Measurements from ENCODE around the gene CLCN1.
A peak's percentile ranks its signal among the peaks of the same experiment; 100 is the strongest.

Gene CLCN1

GRCh38 chr7:143314127-143314526, 1.8 kb upstream of the CLCN1 start:
- ATAC-seq (no peak), DNase-seq (no peak)
- no peaks in the 10 kb centered on the region for H3K27me3 Mint-ChIP-seq
- H3K9me3 Mint-ChIP-seq, result no peaks in the 10 kb centered on the region
- no peak overlapping the region for H3K4me3 Mint-ChIP-seq
- no peak overlapping the region for H3K27ac Mint-ChIP-seq
- H3K4me1 Mint-ChIP-seq, result peaks cover 20% of the 10 kb centered on the region

- Mint-ChIP-seq H3K27me3 (no peaks in the 10 kb centered on the region), H3K9me3 (no peaks in the 10 kb centered on the region), H3K4me3 (no peak overlapping the region), H3K4me1 (no peaks in the 10 kb centered on the region), H3K27ac (no peak overlapping the region)
- DNase-seq (no peak), ATAC-seq (no peak)
Observed at GRCh38 chr7:143316492-143316891, 581 bp downstream of the CLCN1 start.

GRCh38 chr7:143318661-143319060, 2.8 kb downstream of the CLCN1 start:
- no peaks in the 10 kb centered on the region for H3K27me3 Mint-ChIP-seq
- no peaks in the 10 kb centered on the region for H3K9me3 Mint-ChIP-seq
- no peak for ATAC-seq
- peak overlapping the region in 1 of 2 donors; percentile 44 for H3K27ac Mint-ChIP-seq
- no peaks in the 10 kb centered on the region for H3K4me1 Mint-ChIP-seq
- DNase-seq, result no peak
- no peak overlapping the region for H3K4me3 Mint-ChIP-seq

- DNase-seq (no peak), ATAC-seq (no peak)
- Mint-ChIP-seq H3K4me3 (no peak overlapping the region), H3K27me3 (no peaks in the 10 kb centered on the region), H3K4me1 (no peaks in the 10 kb centered on the region), H3K27ac (no peak overlapping the region), H3K9me3 (no peaks in the 10 kb centered on the region)
Observed at GRCh38 chr7:143320620-143321019, 4.7 kb downstream of the CLCN1 start.

GRCh38 chr7:143321242-143321641, 5.3 kb downstream of the CLCN1 start:
- Mint-ChIP-seq H3K9me3 (no peaks in the 10 kb centered on the region), H3K4me1 (no peaks in the 10 kb centered on the region), H3K4me3 (no peak overlapping the region), H3K27me3 (no peaks in the 10 kb centered on the region), H3K27ac (peak overlapping the region in 1 of 2 donors; percentile 70)
- ATAC-seq (no peak), DNase-seq (no peak)

- DNase-seq (no peak), ATAC-seq (peak; percentile 44)
- no peaks in the 10 kb centered on the region for H3K9me3 Mint-ChIP-seq
- no peaks in the 10 kb centered on the region for H3K4me1 Mint-ChIP-seq
- H3K4me3 Mint-ChIP-seq, result no peak overlapping the region
- no peak overlapping the region for H3K27ac Mint-ChIP-seq
- no peaks in the 10 kb centered on the region for H3K27me3 Mint-ChIP-seq
Observed at GRCh38 chr7:143321734-143322133, 5.8 kb downstream of the CLCN1 start.

GRCh38 chr7:143322760-143323633, 7.1 kb downstream of the CLCN1 start:
- ATAC-seq (peak; percentile 13), DNase-seq (no peak)
- no peaks in the 10 kb centered on the region for H3K4me1 Mint-ChIP-seq

GRCh38 chr7:143323653-143324052, 7.7 kb downstream of the CLCN1 start:
- Mint-ChIP-seq H3K4me3 (no peak overlapping the region), H3K27me3 (no peaks in the 10 kb centered on the region), H3K27ac (no peak overlapping the region), H3K9me3 (no peaks in the 10 kb centered on the region), H3K4me1 (no peaks in the 10 kb centered on the region)
- DNase-seq (no peak), ATAC-seq (peak; percentile 17)

More at GRCh38 chr7:143322760-143323633, 7.1 kb downstream of the CLCN1 start:
- no peak overlapping the region for H3K27ac Mint-ChIP-seq
- no peaks in the 10 kb centered on the region for H3K27me3 Mint-ChIP-seq
- no peaks in the 10 kb centered on the region for H3K9me3 Mint-ChIP-seq
- no peak overlapping the region for H3K4me3 Mint-ChIP-seq

- H3K27me3 Mint-ChIP-seq, result no peaks in the 10 kb centered on the region
- no peak overlapping the region for H3K4me3 Mint-ChIP-seq
- ATAC-seq (no peak), DNase-seq (no peak)
- no peaks in the 10 kb centered on the region for H3K9me3 Mint-ChIP-seq
- no peak overlapping the region for H3K27ac Mint-ChIP-seq
- no peaks in the 10 kb centered on the region for H3K4me1 Mint-ChIP-seq
Observed at GRCh38 chr7:143325240-143325639, 9.3 kb downstream of the CLCN1 start.

- Mint-ChIP-seq H3K27ac (no peak overlapping the region), H3K4me3 (no peak overlapping the region), H3K4me1 (no peaks in the 10 kb centered on the region), H3K27me3 (no peaks in the 10 kb centered on the region), H3K9me3 (no peaks in the 10 kb centered on the region)
- no peak for ATAC-seq
- no peak for DNase-seq
Observed at GRCh38 chr7:143327903-143328302, 12.0 kb downstream of the CLCN1 start.

- H3K27ac Mint-ChIP-seq, result no peak overlapping the region
Observed at GRCh38 chr7:143329471-143330170, 13.7 kb downstream of the CLCN1 start.

GRCh38 chr7:143331179-143331801, 15.4 kb downstream of the CLCN1 start:
- H3K27ac Mint-ChIP-seq, result no peak overlapping the region
- H3K27me3 Mint-ChIP-seq, result no peaks in the 10 kb centered on the region
- DNase-seq, result no peak
- no peaks in the 10 kb centered on the region for H3K4me1 Mint-ChIP-seq
- H3K4me3 Mint-ChIP-seq, result no peak overlapping the region
- no peaks in the 10 kb centered on the region for H3K9me3 Mint-ChIP-seq
- no peak for ATAC-seq

More at GRCh38 chr7:143329471-143330170, 13.7 kb downstream of the CLCN1 start:
- no peak overlapping the region for H3K4me3 Mint-ChIP-seq
- DNase-seq (no peak), ATAC-seq (no peak)
- no peaks in the 10 kb centered on the region for H3K27me3 Mint-ChIP-seq
- no peaks in the 10 kb centered on the region for H3K9me3 Mint-ChIP-seq
- no peaks in the 10 kb centered on the region for H3K4me1 Mint-ChIP-seq

GRCh38 chr7:143334244-143334643, 18.3 kb downstream of the CLCN1 start:
- no peaks in the 10 kb centered on the region for H3K4me1 Mint-ChIP-seq
- no peak for ATAC-seq
- no peaks in the 10 kb centered on the region for H3K9me3 Mint-ChIP-seq
- DNase-seq, result no peak
- H3K27me3 Mint-ChIP-seq, result no peaks in the 10 kb centered on the region
- no peak overlapping the region for H3K4me3 Mint-ChIP-seq
- H3K27ac Mint-ChIP-seq, result peak overlapping the region in 1 of 2 donors; percentile 21

- DNase-seq (no peak), ATAC-seq (no peak)
- Mint-ChIP-seq H3K4me1 (no peaks in the 10 kb centered on the region), H3K4me3 (no peak overlapping the region), H3K27ac (no peak overlapping the region), H3K27me3 (no peaks in the 10 kb centered on the region), H3K9me3 (no peaks in the 10 kb centered on the region)
Observed at GRCh38 chr7:143337216-143337615, 21.3 kb downstream of the CLCN1 start.

- Mint-ChIP-seq H3K27me3 (peaks cover 15% of the 10 kb centered on the region), H3K4me3 (no peak overlapping the region), H3K27ac (no peak overlapping the region), H3K4me1 (peaks cover 9% of the 10 kb centered on the region), H3K9me3 (no peaks in the 10 kb centered on the region)
- no peak for DNase-seq
- no peak for ATAC-seq
Observed at GRCh38 chr7:143341842-143342241, 25.9 kb downstream of the CLCN1 start.

- Mint-ChIP-seq H3K4me3 (no peak overlapping the region), H3K27ac (peak overlapping the region in 1 of 2 donors; percentile 70), H3K27me3 (peaks cover 18% of the 10 kb centered on the region), H3K4me1 (peaks cover 9% of the 10 kb centered on the region), H3K9me3 (no peaks in the 10 kb centered on the region)
- DNase-seq (no peak), ATAC-seq (no peak)
Observed at GRCh38 chr7:143343596-143343995, 27.7 kb downstream of the CLCN1 start.

Data from stimulated activated naive CD8-positive, alpha-beta T cell treated with anti-CD3 and anti-CD28 coated beads, Interleukin-15, amount 100 ng/mL, for 72 hours (primary cell).